Measurements from ENCODE around the gene FUT9. TPM values are rescaled to one million over a fixed set of nuclear protein-coding genes. Genes with fewer than 3 reads are reported as not detected.

Gene FUT9
- total RNA-seq, 4 donors from 2014 or later, result not detected

DNA sequence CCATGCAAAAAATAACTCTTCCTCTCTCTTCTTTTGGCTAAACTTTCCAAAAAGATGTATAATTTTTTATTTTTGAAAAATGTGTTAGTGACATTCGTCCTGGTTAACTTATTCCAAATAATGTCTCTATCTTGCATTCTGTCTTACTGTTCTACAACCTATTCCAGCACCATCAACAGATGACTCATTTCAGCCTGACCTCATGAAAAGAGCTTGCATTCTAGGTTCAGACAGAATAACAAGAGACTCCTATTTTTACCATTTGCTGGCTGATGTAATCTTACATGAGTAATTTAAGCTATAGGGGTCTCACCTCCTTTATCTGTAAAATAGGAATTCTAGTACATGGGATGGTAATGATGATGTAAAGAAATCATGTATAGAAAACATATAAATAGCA, 109.0 kb downstream of the FUT9 start:
- H3K9me3 ChIP-seq, result no peaks in the 10 kb centered on the region
- no peaks in the 10 kb centered on the region for H3K36me3 ChIP-seq
- no peak overlapping the region for H3K27ac ChIP-seq
- H3K4me1 ChIP-seq, result no peaks in the 10 kb centered on the region
- DNase-seq, result no peak
- 57 to 76% methylated on average over 1 of the region's 1 CpG for WGBS, 2 donors
- no peak overlapping the region for H3K4me3 ChIP-seq (replicated peaks in 1 of 3)
- no peak for TF ChIP-seq POLR2A (IDR thresholded peaks at IDR 0.05)
- TF ChIP-seq, protein P1, sequence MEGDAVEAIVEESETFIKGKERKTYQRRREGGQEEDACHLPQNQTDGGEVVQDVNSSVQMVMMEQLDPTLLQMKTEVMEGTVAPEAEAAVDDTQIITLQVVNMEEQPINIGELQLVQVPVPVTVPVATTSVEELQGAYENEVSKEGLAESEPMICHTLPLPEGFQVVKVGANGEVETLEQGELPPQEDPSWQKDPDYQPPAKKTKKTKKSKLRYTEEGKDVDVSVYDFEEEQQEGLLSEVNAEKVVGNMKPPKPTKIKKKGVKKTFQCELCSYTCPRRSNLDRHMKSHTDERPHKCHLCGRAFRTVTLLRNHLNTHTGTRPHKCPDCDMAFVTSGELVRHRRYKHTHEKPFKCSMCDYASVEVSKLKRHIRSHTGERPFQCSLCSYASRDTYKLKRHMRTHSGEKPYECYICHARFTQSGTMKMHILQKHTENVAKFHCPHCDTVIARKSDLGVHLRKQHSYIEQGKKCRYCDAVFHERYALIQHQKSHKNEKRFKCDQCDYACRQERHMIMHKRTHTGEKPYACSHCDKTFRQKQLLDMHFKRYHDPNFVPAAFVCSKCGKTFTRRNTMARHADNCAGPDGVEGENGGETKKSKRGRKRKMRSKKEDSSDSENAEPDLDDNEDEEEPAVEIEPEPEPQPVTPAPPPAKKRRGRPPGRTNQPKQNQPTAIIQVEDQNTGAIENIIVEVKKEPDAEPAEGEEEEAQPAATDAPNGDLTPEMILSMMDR (IDR thresholded peaks at IDR 0.05), result no peak
- no peaks in the 10 kb centered on the region for H3K27me3 ChIP-seq
- intact Hi-C loops (cut with DNase I), result no loop called here

DNA sequence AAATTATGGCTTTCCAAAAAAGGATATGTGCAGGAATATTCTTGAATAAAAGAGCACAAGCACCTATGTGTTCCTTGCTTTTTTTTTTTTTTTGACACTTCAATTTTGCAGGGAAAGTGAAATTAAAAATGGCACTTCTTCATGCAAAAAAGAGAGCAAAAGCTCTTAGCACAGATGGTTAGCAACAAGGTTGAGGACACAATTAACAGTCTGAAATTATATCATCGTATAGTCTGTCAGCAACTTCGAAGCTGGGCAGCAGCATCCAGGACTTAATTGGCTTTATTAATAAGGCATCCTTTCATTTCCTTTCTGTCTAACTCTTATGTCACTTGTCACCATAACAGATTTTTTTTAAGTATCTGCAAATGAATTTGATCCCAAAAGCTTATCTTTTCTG, 122.6 kb downstream of the FUT9 start:
- intact Hi-C loops (cut with DNase I), result no loop called here
- Histone ChIP-seq H3K4me3 (replicated peaks in 1 of 3) (no peak overlapping the region), H3K9me3 (no peaks in the 10 kb centered on the region), H3K27me3 (no peaks in the 10 kb centered on the region), H3K4me1 (no peaks in the 10 kb centered on the region), H3K36me3 (no peaks in the 10 kb centered on the region), H3K27ac (no peak overlapping the region)
- DNase-seq, result no peak
- WGBS, 2 donors, result 91 to 94% methylated on average over 2 of the region's 2 CpGs
- no peak for TF ChIP-seq POLR2A (IDR thresholded peaks at IDR 0.05)
- TF ChIP-seq, protein P1 (IDR thresholded peaks at IDR 0.05), result no peak

DNA sequence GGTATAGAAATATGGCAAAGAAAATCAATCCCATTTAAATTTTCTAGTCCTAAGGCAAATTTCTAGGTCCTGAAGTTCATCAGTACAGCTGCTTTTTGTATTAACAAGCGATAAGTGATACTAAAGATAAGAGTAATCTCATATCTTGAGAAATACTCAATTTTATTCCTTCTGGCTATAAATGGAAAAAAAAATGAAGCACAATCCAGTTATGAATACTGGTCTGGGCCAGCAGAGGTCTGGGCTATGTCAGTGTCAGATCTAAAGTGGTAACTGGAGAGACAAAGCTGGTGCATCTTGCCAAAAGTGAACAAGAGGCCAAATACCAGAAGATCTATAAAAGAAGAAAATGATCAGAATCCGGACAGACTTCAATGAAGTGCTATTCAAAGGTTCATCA, 126.4 kb downstream of the FUT9 start:
- Histone ChIP-seq H3K4me3 (replicated peaks in 1 of 3) (no peak overlapping the region), H3K36me3 (no peaks in the 10 kb centered on the region), H3K27me3 (no peaks in the 10 kb centered on the region), H3K27ac (no peak overlapping the region), H3K9me3 (no peaks in the 10 kb centered on the region), H3K4me1 (no peaks in the 10 kb centered on the region)
- 78 to 79% methylated on average over 2 of the region's 2 CpGs for WGBS, 2 donors
- TF ChIP-seq POLR2A (IDR thresholded peaks at IDR 0.05), result no peak
- TF ChIP-seq, protein P1 (IDR thresholded peaks at IDR 0.05), result no peak
- intact Hi-C loops (cut with DNase I), result no loop called here
- DNase-seq, result no peak

DNA sequence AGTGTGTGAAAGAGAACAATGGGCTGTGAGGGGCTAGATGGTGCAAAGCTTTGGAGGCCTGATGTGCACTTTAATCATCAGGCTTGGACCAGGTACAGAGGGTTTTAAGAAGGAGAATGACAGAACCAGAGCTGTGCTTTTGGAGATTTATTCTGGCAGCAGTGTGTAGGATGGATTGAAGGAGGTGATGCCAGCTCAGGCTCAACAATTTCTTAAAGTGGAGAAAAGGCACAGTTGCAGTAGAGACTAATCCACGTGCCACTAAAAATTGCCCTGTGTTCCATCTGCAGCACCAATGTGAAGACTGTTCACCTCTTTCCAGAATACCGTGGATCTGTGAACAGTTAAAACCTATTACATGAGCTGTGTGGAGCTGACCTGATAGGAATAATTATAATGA, 134.7 kb downstream of the FUT9 start:
- no peaks in the 10 kb centered on the region for H3K4me1 ChIP-seq
- H3K36me3 ChIP-seq, result no peaks in the 10 kb centered on the region
- H3K27me3 ChIP-seq, result no peaks in the 10 kb centered on the region
- no peak overlapping the region for H3K4me3 ChIP-seq (replicated peaks in 1 of 3)
- no peak for DNase-seq
- TF ChIP-seq, protein P1 (IDR thresholded peaks at IDR 0.05), result no peak
- TF ChIP-seq POLR2A (IDR thresholded peaks at IDR 0.05), result no peak
- H3K27ac ChIP-seq, result no peak overlapping the region
- intact Hi-C loops (cut with DNase I), result no loop called here
- WGBS, 2 donors, result 83 to 92% methylated on average over 2 of the region's 2 CpGs
- H3K9me3 ChIP-seq, result no peaks in the 10 kb centered on the region

DNA sequence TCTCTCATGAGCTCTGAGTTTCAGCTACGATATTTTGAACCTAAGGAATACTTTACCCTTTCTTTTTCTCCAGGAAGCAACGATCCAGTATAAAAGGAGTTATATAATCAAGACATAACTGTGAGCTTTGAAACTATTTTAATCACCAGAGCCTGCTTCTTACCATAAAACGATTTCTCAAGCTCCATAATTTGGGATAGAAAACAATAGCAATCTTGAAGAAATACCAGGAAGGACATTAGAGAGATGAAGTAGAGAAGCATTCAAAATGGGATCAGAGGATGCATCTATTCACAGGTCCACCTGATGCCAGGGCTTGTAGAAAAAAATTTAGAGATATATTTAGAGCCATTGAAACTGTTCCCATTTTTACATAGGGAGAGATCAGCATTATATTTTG, 135.9 kb downstream of the FUT9 start:
- no peak overlapping the region for H3K27ac ChIP-seq
- WGBS, 2 donors, result 70 to 82% methylated on average over 3 of the region's 3 CpGs
- H3K4me3 ChIP-seq (replicated peaks in 1 of 3), result no peak overlapping the region
- DNase-seq, result no peak
- TF ChIP-seq, protein P1 (IDR thresholded peaks at IDR 0.05), result no peak
- no peak for TF ChIP-seq POLR2A (IDR thresholded peaks at IDR 0.05)
- intact Hi-C loops (cut with DNase I), result no loop called here
- no peaks in the 10 kb centered on the region for H3K27me3 ChIP-seq
- no peaks in the 10 kb centered on the region for H3K4me1 ChIP-seq
- H3K36me3 ChIP-seq, result no peaks in the 10 kb centered on the region
- no peaks in the 10 kb centered on the region for H3K9me3 ChIP-seq
